Measurements from ENCODE around the gene FNDC5.

FNDC5 gene

DNA sequence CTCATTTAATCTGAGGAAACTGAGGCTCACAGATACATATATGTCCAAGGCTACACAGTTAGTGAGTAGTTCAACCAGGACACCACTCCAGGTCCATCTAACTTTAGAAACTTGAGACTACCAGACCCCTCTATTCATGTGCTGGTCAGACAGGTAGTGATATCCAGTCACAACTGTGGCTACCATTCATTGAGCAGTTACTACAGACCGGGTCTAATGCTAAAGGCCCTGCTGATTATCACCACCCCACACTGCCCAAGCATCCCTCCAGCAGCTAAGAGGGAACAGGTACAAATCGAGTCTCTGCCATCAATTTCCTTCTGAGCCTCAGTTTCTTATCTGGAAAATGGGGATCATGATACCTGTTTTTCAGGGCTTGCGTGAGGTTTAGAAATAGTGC is 20.9 kb upstream of the FNDC5 start:
- TF ChIP-seq, protein P1, sequence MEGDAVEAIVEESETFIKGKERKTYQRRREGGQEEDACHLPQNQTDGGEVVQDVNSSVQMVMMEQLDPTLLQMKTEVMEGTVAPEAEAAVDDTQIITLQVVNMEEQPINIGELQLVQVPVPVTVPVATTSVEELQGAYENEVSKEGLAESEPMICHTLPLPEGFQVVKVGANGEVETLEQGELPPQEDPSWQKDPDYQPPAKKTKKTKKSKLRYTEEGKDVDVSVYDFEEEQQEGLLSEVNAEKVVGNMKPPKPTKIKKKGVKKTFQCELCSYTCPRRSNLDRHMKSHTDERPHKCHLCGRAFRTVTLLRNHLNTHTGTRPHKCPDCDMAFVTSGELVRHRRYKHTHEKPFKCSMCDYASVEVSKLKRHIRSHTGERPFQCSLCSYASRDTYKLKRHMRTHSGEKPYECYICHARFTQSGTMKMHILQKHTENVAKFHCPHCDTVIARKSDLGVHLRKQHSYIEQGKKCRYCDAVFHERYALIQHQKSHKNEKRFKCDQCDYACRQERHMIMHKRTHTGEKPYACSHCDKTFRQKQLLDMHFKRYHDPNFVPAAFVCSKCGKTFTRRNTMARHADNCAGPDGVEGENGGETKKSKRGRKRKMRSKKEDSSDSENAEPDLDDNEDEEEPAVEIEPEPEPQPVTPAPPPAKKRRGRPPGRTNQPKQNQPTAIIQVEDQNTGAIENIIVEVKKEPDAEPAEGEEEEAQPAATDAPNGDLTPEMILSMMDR (IDR thresholded peaks at IDR 0.05; ENCODE audit: low read depth, low read length) = no peak
- H3K4me3 ChIP-seq (replicated peaks in 1 of 2; ENCODE audit: low read depth in 2 of 2, low read length in 2 of 2) = no peak overlapping the region
- no peak for DNase-seq (ENCODE audit: low read depth in 2 of 2)

DNA sequence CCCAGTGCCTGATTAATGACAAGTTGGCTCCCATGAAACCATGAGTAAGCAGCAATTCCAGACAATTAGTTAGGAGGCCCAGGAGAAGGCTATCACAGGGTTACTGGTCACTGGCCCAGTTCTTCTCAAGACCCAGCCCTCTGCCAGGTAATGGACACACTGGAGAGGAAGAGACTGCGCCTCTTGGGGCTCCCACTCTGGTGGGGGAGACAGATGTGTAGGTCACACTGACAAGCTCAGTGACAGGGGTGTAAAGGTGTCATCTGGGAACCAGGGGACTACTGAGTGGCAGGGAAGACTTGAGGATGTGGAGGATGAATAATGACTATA is 20.5 kb upstream of the FNDC5 start:
- TF ChIP-seq, protein P1 (IDR thresholded peaks at IDR 0.05; ENCODE audit: low read depth, low read length) = no peak
- H3K4me3 ChIP-seq (replicated peaks in 1 of 2; ENCODE audit: low read depth in 2 of 2, low read length in 2 of 2) = no peak overlapping the region
- no peak for DNase-seq (ENCODE audit: low read depth in 2 of 2)

DNA sequence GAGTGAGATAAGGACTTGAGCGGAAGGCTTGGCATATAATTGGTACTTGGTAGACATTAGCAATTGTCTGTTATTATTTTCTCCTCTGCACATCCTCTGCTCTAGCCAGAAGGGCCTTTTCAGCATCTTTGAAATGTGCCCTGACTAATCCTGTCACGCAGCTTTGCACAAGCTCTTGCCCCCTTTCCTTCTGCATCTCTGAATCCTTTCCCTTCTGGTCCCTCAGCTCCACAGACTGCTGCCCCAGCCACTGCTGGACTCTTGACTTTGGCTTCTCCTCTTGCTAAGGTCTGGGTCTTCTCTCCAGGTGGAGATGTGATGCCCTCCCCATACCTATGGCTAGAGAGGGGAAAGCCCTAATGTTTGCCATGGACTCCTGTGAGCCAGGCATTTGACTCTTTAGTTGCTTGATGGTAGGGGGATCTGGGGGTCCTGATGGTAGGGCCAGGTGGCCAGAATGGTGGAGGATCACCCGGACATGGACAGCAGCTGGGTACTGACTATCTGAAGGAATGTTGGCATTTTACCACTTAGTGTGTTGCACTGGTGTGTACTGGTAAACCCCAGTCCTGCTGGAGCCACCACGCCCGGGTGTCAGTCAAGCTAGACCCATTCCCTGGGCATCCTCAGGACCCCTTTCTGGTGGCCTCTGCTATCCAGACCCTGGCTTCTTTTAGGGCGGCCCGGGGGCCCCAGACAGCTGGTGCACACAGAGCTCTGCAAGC is 20.0 kb upstream of the FNDC5 start:
- TF ChIP-seq, protein P1 (IDR thresholded peaks at IDR 0.05; ENCODE audit: low read depth, low read length) = no peak
- no peak overlapping the region for H3K4me3 ChIP-seq (replicated peaks in 1 of 2; ENCODE audit: low read depth in 2 of 2, low read length in 2 of 2)
- no peak for DNase-seq (ENCODE audit: low read depth in 2 of 2)

DNA sequence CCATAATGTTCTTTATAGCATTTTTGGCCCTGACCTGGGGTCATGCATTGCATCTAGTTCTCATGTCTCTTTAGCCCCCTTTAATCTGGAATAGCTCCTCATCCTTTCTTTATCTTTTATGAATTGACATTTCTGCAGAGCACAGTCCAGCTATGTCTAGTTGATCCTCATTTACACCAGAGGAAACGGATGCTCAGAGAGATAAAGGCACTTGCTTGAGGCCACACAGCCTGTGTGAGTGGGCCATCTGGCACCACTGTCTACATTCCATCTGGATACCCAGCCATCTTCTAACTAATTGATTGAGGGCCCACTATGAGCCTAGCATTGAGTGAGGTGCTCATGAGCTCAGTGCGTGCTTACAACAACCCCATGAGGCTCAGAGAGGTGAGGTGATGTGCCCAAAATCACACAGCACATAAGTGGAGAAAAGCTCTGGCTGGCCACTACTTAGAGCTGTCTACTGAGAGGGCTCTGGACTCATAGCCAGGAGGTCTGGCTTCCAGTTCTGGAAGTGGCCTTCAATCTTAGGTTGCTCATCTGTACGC is 19.1 kb upstream of the FNDC5 start:
- DNase-seq (ENCODE audit: low read depth in 2 of 2) = no peak
- TF ChIP-seq, protein P1 (IDR thresholded peaks at IDR 0.05; ENCODE audit: low read depth, low read length) = no peak
- no peak overlapping the region for H3K4me3 ChIP-seq (replicated peaks in 1 of 2; ENCODE audit: low read depth in 2 of 2, low read length in 2 of 2)

DNA sequence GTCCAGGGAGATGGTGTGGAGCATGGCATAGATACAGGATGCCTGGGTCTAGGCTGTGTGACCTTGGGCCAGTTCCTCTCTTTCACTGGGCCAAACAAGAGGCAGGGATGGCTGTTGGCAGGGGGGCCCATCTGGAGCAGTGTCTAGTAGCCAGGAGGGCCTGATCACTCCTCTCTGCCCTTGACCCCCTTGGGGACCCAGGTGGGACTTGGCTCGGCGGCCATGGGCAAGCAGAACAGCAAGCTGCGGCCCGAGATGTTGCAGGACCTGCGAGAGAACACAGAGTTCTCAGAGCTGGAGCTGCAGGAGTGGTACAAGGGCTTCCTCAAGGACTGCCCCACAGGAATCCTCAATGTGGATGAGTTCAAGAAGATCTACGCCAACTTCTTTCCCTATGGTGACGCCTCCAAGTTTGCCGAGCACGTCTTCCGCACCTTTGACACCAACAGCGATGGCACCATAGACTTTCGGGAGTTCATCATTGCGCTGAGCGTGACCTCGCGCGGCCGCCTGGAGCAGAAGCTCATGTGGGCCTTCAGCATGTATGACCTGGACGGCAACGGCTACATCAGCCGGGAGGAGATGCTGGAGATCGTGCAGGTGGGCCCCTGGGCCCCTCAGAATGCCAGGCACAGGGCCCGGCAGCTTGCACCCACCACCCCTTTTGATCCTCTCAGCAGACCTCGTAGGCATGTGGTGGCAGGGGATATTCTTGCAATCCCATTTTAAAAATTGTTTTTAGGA is 18.1 kb upstream of the FNDC5 start:
- DNase-seq (ENCODE audit: low read depth in 2 of 2) = no peak

DNA sequence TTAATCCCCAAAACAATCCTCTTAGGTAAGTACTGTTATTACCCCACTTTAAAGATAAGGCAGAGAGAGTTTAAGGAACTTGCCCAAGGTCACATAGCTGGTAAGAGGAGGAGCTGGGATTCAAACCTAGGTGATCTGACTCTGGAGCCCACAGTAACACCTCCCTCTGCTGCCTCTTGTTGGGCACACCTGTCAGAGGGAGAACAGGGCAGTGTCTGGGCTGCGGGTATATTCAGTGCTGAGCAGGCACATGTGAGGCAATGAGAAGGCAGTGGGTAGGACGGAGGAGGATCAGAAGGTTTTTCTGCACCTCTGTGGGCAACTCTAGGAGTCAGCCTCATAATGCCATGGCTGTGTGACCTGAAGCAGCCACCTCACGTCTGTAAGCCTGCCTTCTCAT is 17.4 kb upstream of the FNDC5 start:
- TF ChIP-seq, protein P1 (IDR thresholded peaks at IDR 0.05; ENCODE audit: low read depth, low read length) = no peak
- no peak overlapping the region for H3K4me3 ChIP-seq (replicated peaks in 1 of 2; ENCODE audit: low read depth in 2 of 2, low read length in 2 of 2)
- DNase-seq (ENCODE audit: low read depth in 2 of 2) = no peak

More for the DNA sequence above, 18.1 kb upstream of the FNDC5 start:
- TF ChIP-seq, protein P1 (IDR thresholded peaks at IDR 0.05; ENCODE audit: low read depth, low read length) = no peak
- no peak overlapping the region for H3K4me3 ChIP-seq (replicated peaks in 1 of 2; ENCODE audit: low read depth in 2 of 2, low read length in 2 of 2)

Data from cardiac fibroblast (primary cell).